ENCODE measurements around the gene PTCD2. TPM values are rescaled to one million over a fixed set of nuclear protein-coding genes. Genes with fewer than 3 reads are reported as not detected.
A peak's percentile ranks its signal among the peaks of the same experiment; 100 is the strongest.

The PTCD2 gene
- total RNA-seq, result 10 to 100 TPM in 1 of 5 donors, 1 to 10 TPM in 4; 1.3 to 56.7 (median 2.9) TPM
- 1 to 10 TPM; 1.7 to 3.8 (median 2.3) TPM for polyA plus RNA-seq
- long read RNA-seq, donor 1, partial matches to known transcripts, result 0 of 1 reads
- long read RNA-seq, donor 1, other reads (novel, unspliced or antisense), result 0 of 1 reads
- long read RNA-seq, donor 2, result 0 reads
- long read RNA-seq, donor 3, full-length matches to known transcripts, result 5 of 5 reads
- long read RNA-seq, donor 3, partial matches to known transcripts, result 0 of 5 reads
- long read RNA-seq, donor 3, other reads (novel, unspliced or antisense), result 0 of 5 reads
- long read RNA-seq, donor 4, result 0 reads
- long read RNA-seq, donor 5, full-length matches to known transcripts, result 3 of 3 reads
- long read RNA-seq, donor 5, partial matches to known transcripts, result 0 of 3 reads
- long read RNA-seq, donor 5, other reads (novel, unspliced or antisense), result 0 of 3 reads
- long read RNA-seq, donor 6, full-length matches to known transcripts, result 2 of 2 reads
- long read RNA-seq, donor 6, partial matches to known transcripts, result 0 of 2 reads
- long read RNA-seq, donor 6, other reads (novel, unspliced or antisense), result 0 of 2 reads
- long read RNA-seq, donor 7, result 0 reads
- long read RNA-seq, donor 8, full-length matches to known transcripts, result 4 of 4 reads
- long read RNA-seq, donor 8, partial matches to known transcripts, result 0 of 4 reads
- long read RNA-seq, donor 8, other reads (novel, unspliced or antisense), result 0 of 4 reads
- long read RNA-seq, donor 9, full-length matches to known transcripts, result 1 of 1 reads
- long read RNA-seq, donor 9, partial matches to known transcripts, result 0 of 1 reads
- long read RNA-seq, donor 9, other reads (novel, unspliced or antisense), result 0 of 1 reads
- long read RNA-seq, donor 10, result 0 reads

- H3K9me3 ChIP-seq, result no peaks in the 10 kb centered on the region
- H3K4me1 ChIP-seq, result peaks cover 4 to 40% (median 28%) of the 10 kb centered on the region in 4 donors
- peak; percentile 95 to 99 for DNase-seq
- H3K27me3 ChIP-seq, result no peaks in the 10 kb centered on the region
- H3K36me3 ChIP-seq, result peaks cover 0 to 34% (median 25%) of the 10 kb centered on the region in 4 donors
- TF ChIP-seq, protein P1, sequence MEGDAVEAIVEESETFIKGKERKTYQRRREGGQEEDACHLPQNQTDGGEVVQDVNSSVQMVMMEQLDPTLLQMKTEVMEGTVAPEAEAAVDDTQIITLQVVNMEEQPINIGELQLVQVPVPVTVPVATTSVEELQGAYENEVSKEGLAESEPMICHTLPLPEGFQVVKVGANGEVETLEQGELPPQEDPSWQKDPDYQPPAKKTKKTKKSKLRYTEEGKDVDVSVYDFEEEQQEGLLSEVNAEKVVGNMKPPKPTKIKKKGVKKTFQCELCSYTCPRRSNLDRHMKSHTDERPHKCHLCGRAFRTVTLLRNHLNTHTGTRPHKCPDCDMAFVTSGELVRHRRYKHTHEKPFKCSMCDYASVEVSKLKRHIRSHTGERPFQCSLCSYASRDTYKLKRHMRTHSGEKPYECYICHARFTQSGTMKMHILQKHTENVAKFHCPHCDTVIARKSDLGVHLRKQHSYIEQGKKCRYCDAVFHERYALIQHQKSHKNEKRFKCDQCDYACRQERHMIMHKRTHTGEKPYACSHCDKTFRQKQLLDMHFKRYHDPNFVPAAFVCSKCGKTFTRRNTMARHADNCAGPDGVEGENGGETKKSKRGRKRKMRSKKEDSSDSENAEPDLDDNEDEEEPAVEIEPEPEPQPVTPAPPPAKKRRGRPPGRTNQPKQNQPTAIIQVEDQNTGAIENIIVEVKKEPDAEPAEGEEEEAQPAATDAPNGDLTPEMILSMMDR (IDR thresholded peaks at IDR 0.05), result peak in 1 of 7 experiments; percentile 7
- TF ChIP-seq EP300 (IDR thresholded peaks at IDR 0.05) (no peak), POLR2A (IDR thresholded peaks at IDR 0.05) (peak in 1 of 4 donors; percentile 45), POLR2AphosphoS5 (IDR thresholded peaks at IDR 0.05) (peak; percentile 57 to 93 (median 77))
- H3K4me3 ChIP-seq, result peak within 1 kb of the TSS; percentile 74 to 94 (median 82)
- H3K27ac ChIP-seq, result peak within 1 kb of the TSS; percentile 57 to 85 (median 66)
- intact Hi-C loops (cut with DNase I; ENCODE audit: low total_unique reads), result no loop called here
- WGBS, 5 donors, result 0 to 1% (median 0%) methylated on average over 23 to 40 of the region's 40 CpGs
Measured at GRCh38 chr5:72319976-72320752, at the start of gene PTCD2, which contains the start of gene MRPS27. PTCD2 (plus strand) TSS chr5:72320373; CDS start chr5:72320383, 10 bp downstream. MRPS27 (minus strand) TSS chr5:72320240; CDS start chr5:72320221, 19 bp downstream.

- peaks cover 0 to 5% (median 0%) of the 10 kb centered on the region in 4 donors for H3K36me3 ChIP-seq
- WGBS, 5 donors, result 87 to 95% (median 91%) methylated on average over 3 of the region's 3 CpGs
- no peak for DNase-seq
- TF ChIP-seq POLR2A (IDR thresholded peaks at IDR 0.05) (no peak), POLR2AphosphoS5 (IDR thresholded peaks at IDR 0.05) (no peak), EP300 (IDR thresholded peaks at IDR 0.05) (no peak)
- TF ChIP-seq, protein P1 (IDR thresholded peaks at IDR 0.05), result no peak
- no peak overlapping the region for H3K27ac ChIP-seq
- no peak overlapping the region for H3K4me3 ChIP-seq
- H3K4me1 ChIP-seq, result peaks cover 0 to 25% (median 9%) of the 10 kb centered on the region in 4 donors
- H3K9me3 ChIP-seq, result no peaks in the 10 kb centered on the region
- H3K27me3 ChIP-seq, result no peaks in the 10 kb centered on the region
- intact Hi-C loops (cut with DNase I; ENCODE audit: low total_unique reads), result no loop called here
Measured at GRCh38 chr5:72271702-72272101, 48.5 kb upstream of the PTCD2 start.

GRCh38 chr5:72272398-72272797 is 47.8 kb upstream of the PTCD2 start:
- Histone ChIP-seq H3K27ac (no peak overlapping the region), H3K4me3 (no peak overlapping the region), H3K4me1 (peaks cover 0 to 18% (median 7%) of the 10 kb centered on the region in 4 donors), H3K27me3 (no peaks in the 10 kb centered on the region), H3K36me3 (peaks cover 0 to 11% (median 0%) of the 10 kb centered on the region in 4 donors), H3K9me3 (no peaks in the 10 kb centered on the region)
- no peak for DNase-seq
- TF ChIP-seq, protein P1 (IDR thresholded peaks at IDR 0.05), result no peak
- TF ChIP-seq EP300 (IDR thresholded peaks at IDR 0.05) (no peak), POLR2A (IDR thresholded peaks at IDR 0.05) (no peak), POLR2AphosphoS5 (IDR thresholded peaks at IDR 0.05) (no peak)
- intact Hi-C loops (cut with DNase I; ENCODE audit: low total_unique reads), result no loop called here
- WGBS, 5 donors, result 76 to 95% (median 87%) methylated on average over 4 of the region's 4 CpGs

All from stomach (tissue), 19 donors.